A673 (cell line): ENCODE data around the gene CNTNAP4.

Experiments
- EZH2 ChIP-seq: fragments of 200-600 bp; sonication (generic); IDR thresholded peaks from 2 replicates; pipeline ENCODE4 v1.6.1; 2017; ENCODE audit warnings: borderline replicate concordance, low read depth, mild to moderate bottlenecking, mixed read lengths, antibody characterized with exemption, low read length; ENCODE audit not compliant: poor library complexity, severe bottlenecking
- TF ChIP-seq, protein P1 (sequence below): fragments of 300-800, 200-600 bp; sonication (generic); conservative IDR thresholded peaks from 2 replicates; pipeline ENCODE4 v1.5.1; 2017; ENCODE audit warnings: low read depth, mild to moderate bottlenecking, antibody characterized with exemption, low read length, moderate library complexity, mixed read lengths

DNA sequence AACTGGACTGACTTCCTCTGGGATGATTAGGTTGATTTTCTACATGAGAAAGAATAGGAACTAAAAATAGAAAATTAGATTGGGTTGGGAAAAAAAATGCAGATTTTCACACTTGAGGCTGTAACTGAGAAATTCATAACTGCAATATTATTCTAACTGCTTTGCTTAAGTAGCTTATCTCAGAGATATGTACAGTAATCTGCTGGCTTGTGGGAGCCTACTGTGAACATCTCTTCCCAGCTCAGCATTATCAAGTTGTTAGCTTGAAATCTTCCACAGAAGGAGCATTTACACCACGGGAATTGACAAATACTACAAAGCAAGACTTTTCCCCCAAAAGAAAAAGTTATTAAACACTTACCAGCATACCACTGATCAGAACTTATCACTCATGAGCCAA lies 58.9 kb downstream of the CNTNAP4 start:
- TF ChIP-seq, protein P1, sequence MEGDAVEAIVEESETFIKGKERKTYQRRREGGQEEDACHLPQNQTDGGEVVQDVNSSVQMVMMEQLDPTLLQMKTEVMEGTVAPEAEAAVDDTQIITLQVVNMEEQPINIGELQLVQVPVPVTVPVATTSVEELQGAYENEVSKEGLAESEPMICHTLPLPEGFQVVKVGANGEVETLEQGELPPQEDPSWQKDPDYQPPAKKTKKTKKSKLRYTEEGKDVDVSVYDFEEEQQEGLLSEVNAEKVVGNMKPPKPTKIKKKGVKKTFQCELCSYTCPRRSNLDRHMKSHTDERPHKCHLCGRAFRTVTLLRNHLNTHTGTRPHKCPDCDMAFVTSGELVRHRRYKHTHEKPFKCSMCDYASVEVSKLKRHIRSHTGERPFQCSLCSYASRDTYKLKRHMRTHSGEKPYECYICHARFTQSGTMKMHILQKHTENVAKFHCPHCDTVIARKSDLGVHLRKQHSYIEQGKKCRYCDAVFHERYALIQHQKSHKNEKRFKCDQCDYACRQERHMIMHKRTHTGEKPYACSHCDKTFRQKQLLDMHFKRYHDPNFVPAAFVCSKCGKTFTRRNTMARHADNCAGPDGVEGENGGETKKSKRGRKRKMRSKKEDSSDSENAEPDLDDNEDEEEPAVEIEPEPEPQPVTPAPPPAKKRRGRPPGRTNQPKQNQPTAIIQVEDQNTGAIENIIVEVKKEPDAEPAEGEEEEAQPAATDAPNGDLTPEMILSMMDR: no peak
- no peak for TF ChIP-seq EZH2
